GM12864 (cell line): Measurements from ENCODE around the gene GRIK3.
"Not testable (repeated sequence)": the region's sequence is repeated elsewhere in the genome, so short reads cannot be mapped to it uniquely, and the experiment has no call there.

ENCODE experiments used
- DNase-seq: peaks from one replicate; pipeline ENCODE4 v3.0.0-alpha.2; 2011; ENCODE audit warnings: low read depth
- H3K4me3 ChIP-seq: 2 replicates; pipeline ENCODE4 v1.5.1; 2011; ENCODE audit warnings: mild to moderate bottlenecking, low read depth, low read length, control low read depth
- CTCF ChIP-seq: IDR thresholded peaks from 2 replicates; pipeline ENCODE4 v1.5.1; 2011; ENCODE audit warnings: low read depth, mild to moderate bottlenecking, moderate library complexity, low read length, control low read depth, inconsistent platforms; ENCODE audit errors: missing control alignments

GRIK3 gene

DNA sequence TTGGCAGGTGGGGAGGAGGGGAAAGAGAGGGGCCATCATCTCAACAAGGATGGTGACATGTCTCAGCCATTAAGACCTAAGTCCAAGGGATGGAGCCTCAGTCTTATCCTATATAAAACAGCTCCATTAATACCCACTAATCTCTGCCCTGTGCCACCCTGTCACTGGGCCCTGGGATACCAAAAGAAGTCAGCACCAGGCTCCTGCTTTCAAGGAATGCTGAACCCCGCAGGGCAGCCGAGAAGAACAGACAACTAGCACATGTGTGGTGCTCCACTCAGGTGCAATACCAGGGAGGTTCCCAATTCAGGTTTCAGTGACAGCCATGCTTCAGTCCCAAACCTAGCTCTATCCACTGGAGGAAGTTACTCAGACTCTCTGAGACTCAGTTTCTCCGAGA is 128.4 kb downstream of the GRIK3 start:
- TF ChIP-seq CTCF, result no peak
- no peak overlapping the region for H3K4me3 ChIP-seq
- DNase-seq, result no peak

DNA sequence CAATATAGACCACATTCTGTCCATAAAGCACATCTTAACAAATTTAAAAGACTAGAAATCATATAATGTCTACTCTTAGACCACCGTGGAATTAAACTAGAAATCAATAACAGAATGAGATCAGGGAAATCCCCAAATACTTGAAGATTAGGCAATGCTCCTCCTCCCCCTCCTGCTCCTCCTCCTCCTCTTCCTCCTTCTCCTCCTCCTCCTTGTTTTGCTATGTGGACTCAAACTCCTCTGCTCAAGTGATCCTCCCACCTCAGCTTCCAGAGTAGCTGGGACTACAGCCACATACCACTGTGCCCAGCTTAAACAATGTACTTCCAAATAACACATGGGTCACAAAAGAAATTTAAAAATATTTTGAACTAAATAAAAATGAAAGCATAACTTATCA is 134.2 kb downstream of the GRIK3 start:
- DNase-seq, result no peak
- no peak for TF ChIP-seq CTCF
- no peak overlapping the region for H3K4me3 ChIP-seq

DNA sequence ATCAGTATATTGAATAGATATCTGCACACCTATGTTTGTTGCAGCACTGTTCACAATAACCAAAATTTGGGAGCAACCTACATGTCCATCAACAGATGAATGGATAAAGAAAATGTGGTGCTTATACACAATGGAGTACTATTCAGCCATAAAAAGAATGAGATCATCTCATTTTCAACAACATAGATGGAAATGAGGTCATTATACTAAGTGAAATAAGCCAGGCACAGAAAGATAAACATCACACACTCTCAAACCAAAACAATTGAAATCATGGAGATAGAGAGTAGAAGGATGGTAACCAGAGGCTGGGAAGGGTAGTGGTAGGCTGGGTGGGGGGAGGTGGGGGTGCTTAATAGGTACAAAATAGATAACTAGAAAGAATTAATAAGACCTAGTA is 136.5 kb downstream of the GRIK3 start:
- DNase-seq, H3K4me3 ChIP-seq: not testable (repeated sequence)

- no peak for DNase-seq
- H3K4me3 ChIP-seq, result no peak overlapping the region
- no peak for TF ChIP-seq CTCF
These were observed 139.5 kb downstream of the GRIK3 start for GRCh38 chr1:36894824-36895223.

DNA sequence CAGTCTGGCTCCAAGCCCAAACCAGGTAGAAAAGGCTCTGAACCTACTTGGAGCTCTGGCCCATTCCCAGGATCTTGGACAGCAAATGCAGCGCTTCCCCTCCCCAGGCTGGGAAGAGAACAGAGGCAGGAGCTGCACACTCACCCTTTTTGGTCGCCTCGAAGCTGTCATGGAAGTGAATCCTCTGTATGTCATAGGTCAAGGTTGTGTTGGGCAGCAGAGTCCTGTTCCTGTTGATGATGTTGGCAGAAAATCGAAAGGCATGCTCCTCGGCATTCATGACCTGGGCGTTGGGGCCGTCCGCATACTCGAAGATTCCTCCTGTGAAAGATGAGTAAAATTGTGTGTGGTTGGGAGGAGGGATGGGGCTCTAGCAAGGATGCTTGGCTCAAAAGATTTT is 143.5 kb downstream of the GRIK3 start:
- no peak for TF ChIP-seq CTCF

DNA sequence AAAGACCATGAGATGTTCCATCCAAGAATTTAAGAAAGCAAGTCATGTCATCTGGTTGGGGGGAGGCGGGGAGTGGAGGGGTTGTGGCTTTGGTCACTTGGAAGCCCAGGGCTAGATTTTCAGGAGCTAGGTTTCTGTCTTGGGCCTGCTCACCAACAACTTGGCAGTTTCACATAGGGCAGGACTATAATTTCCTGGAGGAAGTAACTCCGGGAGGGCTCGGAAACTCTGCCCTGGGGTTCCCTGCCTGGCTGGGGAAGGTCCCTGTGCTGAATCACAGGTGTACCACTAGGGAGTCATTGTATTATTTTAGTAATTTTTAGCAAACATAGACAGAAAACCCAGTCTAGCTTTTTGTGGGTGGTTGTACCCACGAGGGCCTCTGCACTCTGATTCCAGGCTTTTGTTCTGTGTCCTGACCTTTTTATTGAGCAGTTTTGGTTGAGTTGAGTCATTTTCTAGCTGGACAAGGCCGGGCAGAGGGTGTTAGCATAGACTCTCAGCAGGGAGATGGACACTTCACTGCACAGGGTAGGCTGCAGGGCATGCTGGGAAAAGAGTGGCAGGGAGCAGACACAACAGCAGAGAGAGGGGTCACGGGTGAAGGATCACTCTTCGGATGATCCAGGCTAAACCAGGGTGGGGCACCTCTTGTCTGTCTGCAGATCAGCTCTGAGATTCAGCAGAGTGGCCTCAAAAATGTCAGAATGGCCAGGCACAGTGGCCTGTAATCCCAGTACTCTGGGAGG is 144.7 kb downstream of the GRIK3 start:
- TF ChIP-seq CTCF, result no peak
- DNase-seq, result no peak
- H3K4me3 ChIP-seq, result no peak overlapping the region

More for the DNA sequence above, 143.5 kb downstream of the GRIK3 start:
- DNase-seq, result no peak
- H3K4me3 ChIP-seq, result no peak overlapping the region

- H3K4me3 ChIP-seq, result no peak overlapping the region
- TF ChIP-seq CTCF, result no peak
- DNase-seq, result no peak
These were observed 145.4 kb downstream of the GRIK3 start for GRCh38 chr1:36888811-36889477.
